Measurements from ENCODE around the gene FAM131B. TPM values are rescaled to one million over a fixed set of nuclear protein-coding genes. Genes with fewer than 3 reads are reported as not detected.

Gene FAM131B
- total RNA-seq, 1 donor from 2014 or later: 111 TPM

- peaks cover 5% of the 10 kb centered on the region for H3K36me3 Mint-ChIP-seq (ENCODE audit: unreplicated experiment)
- no peak overlapping the region for H3K4me3 Mint-ChIP-seq (ENCODE audit: unreplicated experiment)
Measured at GRCh38 chr7:143390773-143391317, 28.3 kb upstream of the FAM131B start.

GRCh38 chr7:143390104-143390772, 27.7 kb upstream of the FAM131B start:
- DNase-seq: no peak
- peaks cover 7% of the 10 kb centered on the region for H3K9me3 Mint-ChIP-seq (ENCODE audit: unreplicated experiment)
- TF ChIP-seq CTCF (IDR thresholded peaks at IDR 0.05; ENCODE audit: partially characterized antibody, unreplicated experiment): no peak
- peaks cover 7% of the 10 kb centered on the region for H3K4me1 Mint-ChIP-seq (ENCODE audit: low read depth, unreplicated experiment)
- peaks cover 5% of the 10 kb centered on the region for H3K36me3 Mint-ChIP-seq (ENCODE audit: unreplicated experiment)
- no peak overlapping the region for H3K27ac Mint-ChIP-seq (ENCODE audit: unreplicated experiment)
- H3K4me3 Mint-ChIP-seq (ENCODE audit: unreplicated experiment): no peak overlapping the region
- H3K27me3 Mint-ChIP-seq (ENCODE audit: unreplicated experiment): peaks cover 11% of the 10 kb centered on the region

More at GRCh38 chr7:143390773-143391317, 28.3 kb upstream of the FAM131B start:
- DNase-seq: no peak
- no peak overlapping the region for H3K27ac Mint-ChIP-seq (ENCODE audit: unreplicated experiment)
- peaks cover 7% of the 10 kb centered on the region for H3K9me3 Mint-ChIP-seq (ENCODE audit: unreplicated experiment)
- TF ChIP-seq CTCF (IDR thresholded peaks at IDR 0.05; ENCODE audit: partially characterized antibody, unreplicated experiment): no peak
- H3K27me3 Mint-ChIP-seq (ENCODE audit: unreplicated experiment): peaks cover 13% of the 10 kb centered on the region
- peaks cover 7% of the 10 kb centered on the region for H3K4me1 Mint-ChIP-seq (ENCODE audit: low read depth, unreplicated experiment)

- peaks cover 8% of the 10 kb centered on the region for H3K27me3 Mint-ChIP-seq (ENCODE audit: unreplicated experiment)
- peaks cover 5% of the 10 kb centered on the region for H3K9me3 Mint-ChIP-seq (ENCODE audit: unreplicated experiment)
- no peak overlapping the region for H3K4me3 Mint-ChIP-seq (ENCODE audit: unreplicated experiment)
- no peak for TF ChIP-seq CTCF (IDR thresholded peaks at IDR 0.05; ENCODE audit: partially characterized antibody, unreplicated experiment)
- H3K27ac Mint-ChIP-seq (ENCODE audit: unreplicated experiment): no peak overlapping the region
- DNase-seq: no peak
- H3K4me1 Mint-ChIP-seq (ENCODE audit: low read depth, unreplicated experiment): peaks cover 7% of the 10 kb centered on the region
- H3K36me3 Mint-ChIP-seq (ENCODE audit: unreplicated experiment): peaks cover 5% of the 10 kb centered on the region
Measured at GRCh38 chr7:143389316-143390103, 27.0 kb upstream of the FAM131B start.

GRCh38 chr7:143388491-143389101, 26.1 kb upstream of the FAM131B start:
- peaks cover 5% of the 10 kb centered on the region for H3K36me3 Mint-ChIP-seq (ENCODE audit: unreplicated experiment)
- peaks cover 5% of the 10 kb centered on the region for H3K9me3 Mint-ChIP-seq (ENCODE audit: unreplicated experiment)
- TF ChIP-seq CTCF (IDR thresholded peaks at IDR 0.05; ENCODE audit: partially characterized antibody, unreplicated experiment): no peak
- no peak overlapping the region for H3K4me3 Mint-ChIP-seq (ENCODE audit: unreplicated experiment)
- peaks cover 7% of the 10 kb centered on the region for H3K4me1 Mint-ChIP-seq (ENCODE audit: low read depth, unreplicated experiment)
- H3K27me3 Mint-ChIP-seq (ENCODE audit: unreplicated experiment): peaks cover 8% of the 10 kb centered on the region
- no peak overlapping the region for H3K27ac Mint-ChIP-seq (ENCODE audit: unreplicated experiment)
- DNase-seq: no peak

All from glutamatergic neuron (in vitro differentiated cells).